Measurements from ENCODE around the gene NHLH2. TPM values are rescaled to one million over a fixed set of nuclear protein-coding genes. Genes with fewer than 3 reads are reported as not detected.

Gene NHLH2
- total and polyA plus RNA-seq, 5 donors, result not detected

GRCh38 chr1:115822117-115822516, 18.8 kb downstream of the NHLH2 start:
- no peaks in the 10 kb centered on the region for H3K27me3 ChIP-seq (ENCODE audit: control insufficient read depth, insufficient read depth)
- intact Hi-C loops (cut with DNase I), result no loop called here
- no peak for ATAC-seq
- no peak overlapping the region for H3K27ac ChIP-seq (ENCODE audit: low read length)
- H3K4me3 ChIP-seq (ENCODE audit: low read length), result no peak overlapping the region
- DNase-seq, result no peak
- no peaks in the 10 kb centered on the region for H3K9me3 ChIP-seq (ENCODE audit: control insufficient read depth, low read length)
- no peaks in the 10 kb centered on the region for H3K4me1 ChIP-seq (ENCODE audit: control insufficient read depth, insufficient read depth, low read length)

DNA sequence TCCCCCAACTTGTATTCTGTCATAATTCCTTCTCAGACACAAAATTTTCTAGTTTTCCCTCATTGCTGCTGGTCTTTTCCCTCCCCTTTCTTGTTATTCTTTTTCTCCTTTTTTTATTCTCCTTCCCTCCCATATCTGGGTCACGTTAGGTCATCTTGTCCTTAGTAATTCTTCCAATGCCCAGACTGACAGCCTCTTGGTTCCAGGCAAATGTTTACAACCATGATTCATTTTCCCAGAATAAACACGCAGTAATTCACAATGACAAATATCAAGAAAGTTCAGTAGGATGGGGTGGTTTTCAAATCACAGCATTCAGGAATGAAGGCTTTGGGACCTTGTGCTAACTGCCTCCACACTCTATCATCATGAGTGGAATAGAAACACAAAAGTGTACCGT, 25.2 kb downstream of the NHLH2 start:
- no peak for DNase-seq
- no peaks in the 10 kb centered on the region for H3K9me3 ChIP-seq (ENCODE audit: control insufficient read depth, low read length)
- H3K4me1 ChIP-seq (ENCODE audit: control insufficient read depth, insufficient read depth, low read length), result no peaks in the 10 kb centered on the region
- intact Hi-C loops (cut with DNase I), result no loop called here
- 48% methylated on average over 3 of the region's 3 CpGs for WGBS
- no peaks in the 10 kb centered on the region for H3K27me3 ChIP-seq (ENCODE audit: control insufficient read depth, insufficient read depth)
- no peak for ATAC-seq
- H3K27ac ChIP-seq (ENCODE audit: low read length), result no peak overlapping the region
- H3K4me3 ChIP-seq (ENCODE audit: low read length), result no peak overlapping the region

GRCh38 chr1:115814685-115815398, 26.1 kb downstream of the NHLH2 start:
- Histone ChIP-seq H3K27ac (ENCODE audit: low read length) (no peak overlapping the region), H3K27me3 (ENCODE audit: control insufficient read depth, insufficient read depth) (no peaks in the 10 kb centered on the region), H3K4me1 (ENCODE audit: control insufficient read depth, insufficient read depth, low read length) (no peaks in the 10 kb centered on the region), H3K9me3 (ENCODE audit: control insufficient read depth, low read length) (no peaks in the 10 kb centered on the region), H3K4me3 (ENCODE audit: low read length) (no peak overlapping the region)
- intact Hi-C loops (cut with DNase I), result no loop called here
- peak in 1 of 2 donors; percentile 85 for ATAC-seq
- WGBS, result 54% methylated on average over 4 of the region's 4 CpGs
- no peak for DNase-seq

- peak in 1 of 2 donors; percentile 25 for ATAC-seq
- WGBS, result 94% methylated on average over 1 of the region's 1 CpG
- H3K4me3 ChIP-seq (ENCODE audit: low read length), result no peak overlapping the region
Measured at GRCh38 chr1:115813727-115814126, 27.2 kb downstream of the NHLH2 start.

GRCh38 chr1:115811140-115811828, 29.6 kb downstream of the NHLH2 start:
- DNase-seq (peak in 2 of 3 donors; percentile 47 to 53), ATAC-seq (peak; percentile 46 to 66)
- no peak overlapping the region for H3K4me3 ChIP-seq (ENCODE audit: low read length)
- 54% methylated on average over 3 of the region's 3 CpGs for WGBS
- no peaks in the 10 kb centered on the region for H3K9me3 ChIP-seq (ENCODE audit: control insufficient read depth, low read length)
- no peaks in the 10 kb centered on the region for H3K4me1 ChIP-seq (ENCODE audit: control insufficient read depth, insufficient read depth, low read length)
- no peak overlapping the region for H3K27ac ChIP-seq (ENCODE audit: low read length)
- no peaks in the 10 kb centered on the region for H3K27me3 ChIP-seq (ENCODE audit: control insufficient read depth, insufficient read depth)
- intact Hi-C loops (cut with DNase I), result no loop called here

More at GRCh38 chr1:115813727-115814126, 27.2 kb downstream of the NHLH2 start:
- Histone ChIP-seq H3K27me3 (ENCODE audit: control insufficient read depth, insufficient read depth) (no peaks in the 10 kb centered on the region), H3K27ac (ENCODE audit: low read length) (no peak overlapping the region), H3K9me3 (ENCODE audit: control insufficient read depth, low read length) (no peaks in the 10 kb centered on the region), H3K4me1 (ENCODE audit: control insufficient read depth, insufficient read depth, low read length) (no peaks in the 10 kb centered on the region)
- DNase-seq, result no peak
- intact Hi-C loops (cut with DNase I), result no loop called here

- DNase-seq (no peak), ATAC-seq (no peak)
- 94% methylated on average over 2 of the region's 2 CpGs for WGBS
- Histone ChIP-seq H3K9me3 (ENCODE audit: control insufficient read depth, low read length) (no peaks in the 10 kb centered on the region), H3K4me3 (ENCODE audit: low read length) (no peak overlapping the region), H3K4me1 (ENCODE audit: control insufficient read depth, insufficient read depth, low read length) (no peaks in the 10 kb centered on the region), H3K27ac (ENCODE audit: low read length) (no peak overlapping the region), H3K27me3 (ENCODE audit: control insufficient read depth, insufficient read depth) (no peaks in the 10 kb centered on the region)
- intact Hi-C loops (cut with DNase I), result no loop called here
Measured at GRCh38 chr1:115810609-115811008, 30.3 kb downstream of the NHLH2 start.

DNA sequence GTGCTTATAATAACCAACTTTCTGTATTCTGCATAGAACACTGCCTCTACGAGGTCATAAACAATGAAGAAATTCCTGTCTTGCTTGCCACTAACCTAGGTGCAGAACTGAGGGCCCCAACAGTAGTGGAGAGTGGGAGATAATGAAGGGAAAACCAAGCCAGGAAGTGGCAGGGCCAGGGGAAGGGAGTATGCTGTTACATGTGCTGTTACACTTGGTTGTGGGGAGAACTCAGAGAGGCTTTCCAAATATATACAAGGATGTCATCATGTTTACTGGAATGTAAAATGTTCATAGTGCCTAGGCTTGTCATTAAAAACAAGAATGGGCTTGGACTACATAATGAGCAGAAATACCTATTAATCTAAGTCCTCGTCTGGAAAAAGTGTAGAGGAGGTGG, 31.1 kb downstream of the NHLH2 start:
- Histone ChIP-seq H3K9me3 (ENCODE audit: control insufficient read depth, low read length) (no peaks in the 10 kb centered on the region), H3K4me3 (ENCODE audit: low read length) (no peak overlapping the region), H3K27me3 (ENCODE audit: control insufficient read depth, insufficient read depth) (no peaks in the 10 kb centered on the region), H3K27ac (ENCODE audit: low read length) (no peak overlapping the region), H3K4me1 (ENCODE audit: control insufficient read depth, insufficient read depth, low read length) (no peaks in the 10 kb centered on the region)
- no peak for DNase-seq
- intact Hi-C loops (cut with DNase I), result loop anchor here (5.0 to 10.0 kb wide), 6 partner anchors 165 to 215 kb away; partner anchors contain the start of gene SLC22A15 (in 1 of the 4)
- 75% methylated on average over 2 of the region's 2 CpGs for WGBS
- no peak for ATAC-seq

- H3K4me1 ChIP-seq (ENCODE audit: control insufficient read depth, insufficient read depth, low read length), result no peaks in the 10 kb centered on the region
- ATAC-seq (no peak), DNase-seq (no peak)
- intact Hi-C loops (cut with DNase I), result loop anchor here (5.0 to 10.0 kb wide), 6 partner anchors 166 to 216 kb away; partner anchors contain the start of gene SLC22A15 (in 1 of the 4)
- H3K4me3 ChIP-seq (ENCODE audit: low read length), result no peak overlapping the region
- H3K9me3 ChIP-seq (ENCODE audit: control insufficient read depth, low read length), result no peaks in the 10 kb centered on the region
- H3K27me3 ChIP-seq (ENCODE audit: control insufficient read depth, insufficient read depth), result no peaks in the 10 kb centered on the region
- no peak overlapping the region for H3K27ac ChIP-seq (ENCODE audit: low read length)
Measured at GRCh38 chr1:115809076-115809475, 31.9 kb downstream of the NHLH2 start.

DNA sequence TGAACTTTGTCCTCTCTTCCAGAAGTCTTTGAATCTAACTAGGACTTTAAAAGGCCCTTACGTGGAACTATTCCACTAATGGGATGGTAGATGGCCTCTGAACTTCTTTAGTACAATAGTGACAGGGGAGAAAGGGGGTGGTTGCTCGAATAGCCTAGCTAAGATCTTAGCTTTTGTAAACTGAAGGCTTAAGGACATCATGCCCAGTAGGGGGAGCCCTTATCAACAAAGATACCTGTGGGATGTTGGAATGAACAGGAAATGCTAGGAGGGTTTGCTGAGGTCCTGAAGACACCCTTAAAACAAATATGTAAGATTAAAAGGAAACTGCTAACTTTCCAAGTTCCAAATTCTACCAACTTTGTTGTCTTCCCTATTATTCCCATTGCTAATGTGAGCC, 33.2 kb downstream of the NHLH2 start:
- WGBS, result 4% methylated on average over 2 of the region's 2 CpGs
- Histone ChIP-seq H3K4me1 (ENCODE audit: control insufficient read depth, insufficient read depth, low read length) (no peaks in the 10 kb centered on the region), H3K27me3 (ENCODE audit: control insufficient read depth, insufficient read depth) (no peaks in the 10 kb centered on the region), H3K9me3 (ENCODE audit: control insufficient read depth, low read length) (no peaks in the 10 kb centered on the region), H3K4me3 (ENCODE audit: low read length) (no peak overlapping the region), H3K27ac (ENCODE audit: low read length) (no peak overlapping the region)
- ATAC-seq (peak; percentile 58 to 77), DNase-seq (no peak)
- intact Hi-C loops (cut with DNase I), result loop anchor here (5.0 to 10.0 kb wide), 6 partner anchors 167 to 217 kb away; partner anchors contain the start of gene SLC22A15 (in 1 of the 4)

DNA sequence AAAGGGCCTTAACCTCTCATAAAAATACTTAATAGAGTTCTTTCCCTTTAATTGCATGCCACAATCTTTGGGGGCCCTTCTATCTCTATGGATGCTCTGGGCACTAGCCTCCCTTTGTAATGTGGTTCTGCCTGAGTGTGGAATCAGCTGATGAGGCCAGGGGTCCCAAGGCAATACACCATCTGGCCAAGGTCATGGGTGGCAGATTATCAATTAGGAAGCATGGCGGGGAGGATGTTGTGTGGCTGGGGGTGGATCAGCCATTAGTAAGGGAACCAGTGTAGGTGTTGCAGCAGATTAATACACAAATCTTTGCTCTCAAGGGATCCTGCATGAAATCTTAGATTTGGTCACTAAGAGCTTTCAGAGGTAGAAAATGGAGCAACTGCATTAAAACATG, 35.3 kb downstream of the NHLH2 start:
- Histone ChIP-seq H3K27ac (ENCODE audit: low read length) (no peak overlapping the region), H3K4me1 (ENCODE audit: control insufficient read depth, insufficient read depth, low read length) (no peaks in the 10 kb centered on the region), H3K9me3 (ENCODE audit: control insufficient read depth, low read length) (no peaks in the 10 kb centered on the region), H3K27me3 (ENCODE audit: control insufficient read depth, insufficient read depth) (no peaks in the 10 kb centered on the region), H3K4me3 (ENCODE audit: low read length) (no peak overlapping the region)
- intact Hi-C loops (cut with DNase I), result loop anchor here (5.0 to 10.0 kb wide), 6 partner anchors 169 to 219 kb away; partner anchors contain the start of gene SLC22A15 (in 1 of the 4)
- 94% methylated on average over 1 of the region's 1 CpG for WGBS
- DNase-seq, result no peak
- no peak for ATAC-seq

DNA sequence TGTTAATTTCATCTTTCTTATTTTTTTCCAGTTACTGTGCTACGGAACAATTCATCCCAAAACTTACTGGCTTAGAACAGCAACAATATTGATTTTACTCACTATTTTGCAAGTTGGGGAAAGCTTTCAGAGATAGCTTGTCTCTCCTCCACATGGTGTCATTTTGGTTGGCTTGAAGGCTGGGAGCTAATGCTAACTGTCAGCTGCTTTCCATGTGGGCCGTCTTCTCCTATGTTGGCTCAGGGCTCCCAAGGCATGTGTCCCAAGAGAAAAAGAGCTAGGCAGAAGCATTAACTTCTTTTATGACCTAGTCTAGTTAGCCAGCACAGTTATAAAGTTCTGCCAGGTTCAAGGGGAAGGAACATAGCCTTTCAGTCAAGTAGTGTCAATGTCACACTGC, 38.5 kb downstream of the NHLH2 start:
- Histone ChIP-seq H3K4me3 (ENCODE audit: low read length) (no peak overlapping the region), H3K4me1 (ENCODE audit: control insufficient read depth, insufficient read depth, low read length) (no peaks in the 10 kb centered on the region), H3K9me3 (ENCODE audit: control insufficient read depth, low read length) (no peaks in the 10 kb centered on the region), H3K27me3 (ENCODE audit: control insufficient read depth, insufficient read depth) (no peaks in the 10 kb centered on the region), H3K27ac (ENCODE audit: low read length) (no peak overlapping the region)
- ATAC-seq (peak in 1 of 2 donors; percentile 36), DNase-seq (no peak)
- intact Hi-C loops (cut with DNase I), result loop anchor here in 3 of 4 donors (10.0 kb wide), 5 partner anchors 172 to 222 kb away; partner anchors contain the start of gene SLC22A15 (in 1 of the 3)
- 57% methylated on average over 2 of the region's 2 CpGs for WGBS
